T-helper 22 cell (primary cell): Measurements from ENCODE around the gene ATP8A2.
"Not testable (repeated sequence)": the region's sequence is repeated elsewhere in the genome, so short reads cannot be mapped to it uniquely, and the experiment has no call there.

ENCODE experiments used
- DNase-seq: peaks from one replicate; pipeline ENCODE4 v3.0.0-alpha.2; 2020; ENCODE audit warnings: low read depth

The ATP8A2 gene

GRCh38 chr13:25371875-25372283 is at the start of gene ATP8A2:
Gene ATP8A2, plus strand, starts transcription at chr13:25371974. Its CDS starts 239 bp downstream, at chr13:25372213.
- DNase-seq: no peak

DNA sequence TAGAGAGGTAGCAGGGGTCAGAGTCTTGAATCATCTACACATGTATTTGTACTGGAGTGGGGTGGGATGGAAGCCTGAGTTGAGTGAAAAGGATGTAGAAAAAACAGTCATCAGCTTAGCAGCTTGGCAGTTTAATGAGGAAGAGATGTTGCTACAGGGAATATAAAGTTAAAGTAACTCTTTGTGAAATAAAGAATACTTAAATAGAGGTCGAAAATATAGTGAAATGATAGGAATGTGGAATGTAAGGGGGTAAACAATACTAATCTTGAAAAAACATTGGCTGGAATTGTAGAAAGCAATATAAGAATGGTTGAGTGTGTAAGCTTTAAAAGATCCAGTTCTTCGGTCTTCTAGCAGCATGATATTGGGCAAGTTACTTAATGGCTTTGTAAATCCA is 47.7 kb upstream of the ATP8A2 start:
- DNase-seq: no peak

- DNase-seq: no peak
Observed at GRCh38 chr13:25329706-25330105, 42.1 kb upstream of the ATP8A2 start.

DNA sequence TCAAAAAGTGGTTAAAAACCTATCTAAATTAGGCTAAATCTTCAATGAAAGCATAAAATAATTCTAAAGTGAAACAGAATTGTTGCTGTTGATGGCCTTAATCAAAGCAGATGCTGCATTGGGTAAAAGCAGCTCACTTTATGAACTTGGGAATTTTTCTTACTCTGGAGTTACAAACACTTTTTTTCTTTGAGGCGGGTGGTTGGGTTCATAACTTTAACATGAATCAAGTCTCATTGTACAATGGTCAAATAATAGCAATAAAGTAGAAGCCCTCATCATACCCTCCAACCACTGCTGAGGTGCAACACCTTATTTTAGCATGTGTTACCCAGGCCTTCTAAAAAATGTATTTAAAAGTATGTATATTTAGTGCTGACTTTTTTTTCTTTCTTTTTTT is 41.2 kb upstream of the ATP8A2 start:
- DNase-seq: no peak

GRCh38 chr13:25335856-25336255 is 35.9 kb upstream of the ATP8A2 start:
- no peak for DNase-seq

GRCh38 chr13:25345576-25345975 is 26.2 kb upstream of the ATP8A2 start:
- DNase-seq: no peak

DNA sequence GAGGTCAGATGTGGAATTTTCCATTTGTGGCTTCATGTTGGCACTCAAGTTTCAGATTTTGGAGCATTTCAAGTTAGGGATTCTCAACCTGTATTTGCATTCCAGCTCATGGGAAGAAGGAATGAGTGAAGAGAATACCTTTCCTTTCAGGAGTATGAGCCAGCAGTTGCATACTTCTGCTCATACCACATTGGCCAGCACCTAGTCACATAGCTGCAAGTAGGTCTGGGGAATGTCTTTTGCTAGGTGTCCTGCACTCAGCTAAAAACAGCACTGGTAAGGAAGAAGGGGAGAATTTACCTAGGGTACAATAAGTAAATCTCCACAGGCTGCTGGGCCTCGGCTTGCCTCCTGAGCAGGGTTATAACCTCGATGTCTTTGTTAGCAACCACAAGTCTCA is 24.6 kb upstream of the ATP8A2 start:
- no peak for DNase-seq

- no peak for DNase-seq
Observed at GRCh38 chr13:25351404-25351803, 20.4 kb upstream of the ATP8A2 start.

- no peak for DNase-seq
Observed at GRCh38 chr13:25352230-25352629, 19.5 kb upstream of the ATP8A2 start.

DNA sequence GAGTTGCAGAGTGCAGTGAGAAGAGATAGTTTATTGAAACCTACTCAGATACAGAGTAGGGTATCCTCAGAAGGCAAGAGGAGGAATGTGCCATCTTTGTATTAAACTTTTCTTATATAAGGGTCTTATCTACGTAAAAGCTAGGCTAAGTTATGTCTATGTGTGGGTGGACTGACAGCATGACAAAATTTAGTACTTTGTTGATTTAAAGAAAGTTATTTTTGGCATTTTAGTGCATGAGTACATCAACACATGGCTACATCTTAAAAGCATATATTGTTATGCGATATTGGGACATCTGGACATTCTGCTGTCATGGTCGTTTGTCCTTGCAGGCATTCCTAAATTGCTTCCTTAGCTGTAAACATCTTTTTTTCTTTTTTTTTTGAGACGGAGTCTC is 19.0 kb upstream of the ATP8A2 start:
- DNase-seq: no peak

DNA sequence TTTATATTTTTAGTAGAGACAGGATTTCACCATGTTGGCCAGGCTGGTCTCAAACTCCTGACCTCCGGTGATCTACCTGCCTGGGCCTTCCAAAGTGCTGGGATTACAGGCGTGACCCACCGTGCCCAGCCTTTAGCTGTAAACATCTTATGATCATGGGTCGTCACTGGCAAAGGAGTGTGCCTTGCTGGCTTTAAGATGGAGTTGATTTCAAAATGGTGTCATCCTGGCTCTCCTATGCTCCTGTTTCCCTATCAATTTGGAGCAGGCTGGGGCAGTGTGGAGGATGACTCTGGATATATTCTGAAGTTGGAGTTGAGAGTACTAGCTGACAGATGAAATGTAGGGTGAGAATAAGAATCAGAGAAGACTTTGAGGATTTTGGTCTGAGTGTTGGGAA is 18.4 kb upstream of the ATP8A2 start:
- no peak for DNase-seq

DNA sequence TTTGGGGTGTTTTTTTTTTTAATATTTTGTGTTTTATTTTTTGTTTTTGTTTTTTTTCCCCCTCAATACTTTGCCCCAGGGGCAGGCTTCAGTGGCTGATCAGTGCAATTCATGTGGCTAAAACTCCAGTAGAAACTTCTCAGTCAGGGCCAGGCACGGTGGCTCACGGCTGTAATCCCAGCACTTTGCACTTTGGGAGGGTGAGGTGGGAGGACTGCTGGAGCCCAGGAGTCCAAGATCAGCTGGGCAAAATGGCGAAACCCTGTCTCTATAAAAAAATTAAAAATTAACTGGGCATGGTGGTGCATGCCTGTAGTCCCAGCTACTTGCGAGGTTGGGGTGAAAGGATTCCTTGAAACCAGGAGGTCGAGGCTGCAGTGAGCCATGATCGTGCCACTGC is 17.4 kb upstream of the ATP8A2 start:
- no peak for DNase-seq

DNA sequence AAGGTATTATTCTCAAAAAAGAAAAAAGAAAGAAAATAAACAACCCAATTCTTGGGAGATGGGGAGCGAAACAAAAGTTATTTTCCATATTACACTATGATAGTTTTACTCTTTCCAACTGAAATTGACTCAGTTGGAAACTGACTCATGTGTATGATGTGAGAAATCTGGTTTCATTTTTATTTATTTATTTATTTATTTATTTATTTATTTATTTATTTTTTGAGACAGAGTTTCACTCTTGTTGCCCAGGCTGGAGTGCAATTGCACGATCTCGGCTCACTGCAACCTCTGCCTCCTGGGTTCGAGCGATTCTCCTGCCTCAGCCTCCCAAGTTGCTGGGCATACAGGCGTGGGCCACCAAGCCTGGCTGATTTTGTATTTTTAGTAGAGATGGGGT is 11.3 kb upstream of the ATP8A2 start:
- not testable (repeated sequence) for DNase-seq

DNA sequence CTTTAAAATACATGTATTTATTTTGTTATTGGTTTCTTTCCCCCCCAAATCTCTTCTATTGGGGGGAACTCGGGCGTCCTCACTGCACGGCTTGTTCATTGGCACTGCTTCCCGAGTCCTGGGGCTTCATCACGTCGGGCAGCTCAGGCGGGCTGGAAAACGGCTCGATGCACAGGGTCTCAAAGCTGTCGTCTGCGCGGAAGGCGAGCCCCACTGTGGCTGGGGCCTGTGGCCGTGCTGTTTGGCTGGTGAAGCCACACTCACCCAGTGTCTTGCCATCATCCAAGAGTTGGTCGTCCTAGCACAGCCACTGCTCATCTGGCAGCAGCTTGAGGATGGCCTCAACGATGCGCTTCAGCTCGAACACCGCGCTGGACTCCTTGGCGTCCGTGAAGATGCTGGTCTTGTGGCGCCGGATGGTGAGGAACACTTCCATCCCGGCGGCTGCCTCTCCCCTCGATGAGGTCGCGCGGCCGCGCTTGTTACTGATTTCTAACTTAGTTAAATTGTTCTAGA is 6.0 kb upstream of the ATP8A2 start:
- DNase-seq: no peak

GRCh38 chr13:25371158-25371874 is 458 bp upstream of the ATP8A2 start:
- DNase-seq: no peak

GRCh38 chr13:25372284-25373081 is 709 bp downstream of the ATP8A2 start:
- DNase-seq: no peak

- DNase-seq: no peak
Observed at GRCh38 chr13:25375727-25376358, 4.1 kb downstream of the ATP8A2 start.

- no peak for DNase-seq
Observed at GRCh38 chr13:25377244-25377962, 5.6 kb downstream of the ATP8A2 start.

- DNase-seq: no peak
Observed at GRCh38 chr13:25378528-25378927, 6.8 kb downstream of the ATP8A2 start.

DNA sequence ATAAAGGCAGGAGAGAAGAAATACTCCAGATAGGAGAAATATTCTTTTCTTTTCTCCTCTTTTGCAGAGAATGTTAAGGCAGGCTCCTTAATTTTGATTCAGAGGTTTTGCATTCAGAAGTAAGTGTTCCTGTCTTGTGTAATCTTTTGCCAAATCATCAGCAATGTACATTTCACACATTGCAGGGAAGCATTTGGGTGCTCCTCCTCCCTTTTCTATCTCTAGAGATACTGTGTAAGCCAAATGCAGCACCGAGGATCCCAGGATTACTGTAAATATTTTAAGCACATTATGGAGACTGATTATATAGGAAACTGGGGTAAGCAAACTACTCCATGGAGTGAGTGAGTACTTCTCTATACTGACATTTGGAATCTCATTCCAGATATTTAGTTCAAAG is 7.2 kb downstream of the ATP8A2 start:
- DNase-seq: no peak

GRCh38 chr13:25380082-25380481 is 8.3 kb downstream of the ATP8A2 start:
- no peak for DNase-seq

DNA sequence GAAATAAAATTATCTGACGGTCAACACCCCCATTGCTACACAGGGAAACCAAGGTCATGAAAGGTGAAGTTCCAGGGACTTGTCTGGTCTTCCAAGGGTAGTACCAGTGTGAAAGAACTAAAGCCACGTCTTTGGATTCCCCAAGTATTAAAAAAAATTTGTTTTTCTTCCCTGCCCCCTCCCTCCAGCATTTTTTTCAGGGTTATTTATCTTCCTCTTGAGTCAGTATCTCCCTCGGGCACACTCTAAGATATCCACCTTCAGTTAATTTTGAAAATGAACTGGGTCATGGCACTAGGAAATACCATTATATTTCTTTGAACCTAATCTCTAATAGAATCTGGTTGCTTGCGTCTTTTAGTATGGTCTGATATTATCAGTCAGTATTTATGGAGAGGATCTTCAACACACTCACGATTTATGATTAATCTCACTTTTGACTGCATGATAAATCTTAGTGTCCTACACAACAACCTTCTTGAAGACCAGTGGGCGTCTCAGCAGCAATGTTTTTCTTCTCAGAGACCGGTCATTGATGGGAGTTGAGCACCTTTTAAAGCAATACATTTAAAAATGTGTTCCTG is 9.1 kb downstream of the ATP8A2 start:
- no peak for DNase-seq
